ENCODE data around the gene BICC1. TPM values are rescaled to one million over a fixed set of nuclear protein-coding genes. Genes with fewer than 3 reads are reported as not detected.
A peak's percentile ranks its signal among the peaks of the same experiment; 100 is the strongest.

Gene BICC1
- total and polyA plus RNA-seq, 2 donors (not counting 1 experiment from before 2014, with no cell fraction given): 22.6 to 64.7 TPM

DNA sequence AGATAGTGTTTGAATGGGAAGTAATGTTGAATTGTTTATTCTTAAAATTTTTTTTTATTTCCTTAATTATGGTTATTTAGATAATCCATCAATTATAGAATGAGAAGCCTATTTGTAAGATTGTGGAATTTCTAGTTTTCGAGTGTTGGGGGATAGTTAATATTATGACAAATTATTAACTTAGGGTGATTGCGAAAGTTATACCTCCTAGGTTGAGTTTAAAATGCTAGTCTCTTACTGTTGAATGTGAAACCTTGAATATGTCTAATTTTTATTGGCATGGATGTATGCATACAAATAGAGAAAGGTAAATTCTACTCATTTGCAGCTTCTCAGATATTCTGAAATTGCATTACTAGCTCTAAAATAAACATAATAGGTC lies 43.2 kb downstream of the BICC1 start:
- Histone ChIP-seq H3K27me3 (ENCODE audit: control insufficient read depth, insufficient read depth, low read length) (no peaks in the 10 kb centered on the region), H3K36me3 (ENCODE audit: control insufficient read depth, insufficient read depth, low read length) (no peaks in the 10 kb centered on the region), H3K4me3 (replicated peaks in 1 of 4; ENCODE audit: control extremely low read depth in 1 of 4, insufficient read depth in 1 of 4, low read depth in 3 of 4, low read length in 4 of 4) (no peak overlapping the region), H3K4me1 (ENCODE audit: control insufficient read depth, extremely low read depth, insufficient read depth, low read length) (no peaks in the 10 kb centered on the region), H3K79me2 (ENCODE audit: control insufficient read depth, insufficient read depth, low read length) (peaks cover 14% of the 10 kb centered on the region), H4K20me1 (ENCODE audit: control insufficient read depth, extremely low read depth, insufficient read depth, low read length) (no peaks in the 10 kb centered on the region), H3K9ac (ENCODE audit: insufficient read depth, low read length) (no peak overlapping the region), H3K27ac (ENCODE audit: insufficient read depth, low read length) (no peak overlapping the region), H3K9me3 (ENCODE audit: control insufficient read depth, insufficient read depth, low read depth, low read length) (no peaks in the 10 kb centered on the region), H3K4me2 (ENCODE audit: extremely low read depth, insufficient read depth, low read length) (no peak overlapping the region), H2AFZ (ENCODE audit: low read length) (no peak overlapping the region)
- TF ChIP-seq EZH2 (IDR thresholded peaks at IDR 0.05; ENCODE audit: low read length, missing control alignments) (no peak), CTCF (conservative IDR thresholded peaks at IDR 0.05 in 1 of 2, IDR thresholded peaks at IDR 0.05 in 1 of 2; ENCODE audit: low read depth in 1 of 2, low read length in 2 of 2) (no peak)
- no peak for DNase-seq (ENCODE audit: low read depth in 2 of 2)

DNA sequence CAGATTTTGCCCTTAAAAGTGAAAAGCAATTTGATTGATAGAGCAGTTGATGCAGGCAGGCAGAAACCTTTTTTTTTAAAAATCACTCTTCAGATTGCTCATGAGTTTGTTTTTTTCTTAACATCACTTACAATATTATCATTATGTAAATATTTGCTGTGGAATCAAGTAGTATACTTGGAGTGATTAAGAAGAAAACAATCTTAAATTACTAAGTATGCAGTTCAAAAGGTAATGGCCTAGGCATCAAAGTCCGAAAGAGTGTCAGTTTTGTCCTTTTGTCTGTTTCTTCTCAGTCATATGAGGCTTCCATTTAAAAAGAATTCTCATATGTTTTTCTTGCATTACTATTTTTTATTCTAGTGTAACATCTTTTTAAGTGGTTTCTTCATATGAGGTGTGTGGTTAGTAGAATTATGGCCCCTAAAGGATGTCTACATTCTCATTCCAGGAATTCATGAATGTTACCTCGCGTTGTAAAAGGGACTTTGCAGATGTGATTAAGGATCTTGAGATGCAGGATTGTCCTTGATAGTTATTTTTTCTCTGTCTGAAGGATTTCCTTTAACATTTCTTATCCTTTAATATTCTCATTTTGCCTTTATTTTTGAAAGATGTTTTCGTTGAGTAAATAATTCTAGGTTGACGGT lies 44.0 kb downstream of the BICC1 start:
- Histone ChIP-seq H3K27ac (ENCODE audit: insufficient read depth, low read length) (no peak overlapping the region), H3K36me3 (ENCODE audit: control insufficient read depth, insufficient read depth, low read length) (no peaks in the 10 kb centered on the region)
- no peak for TF ChIP-seq EZH2 (IDR thresholded peaks at IDR 0.05; ENCODE audit: low read length, missing control alignments)
- no peak for TF ChIP-seq CTCF (conservative IDR thresholded peaks at IDR 0.05 in 1 of 2, IDR thresholded peaks at IDR 0.05 in 1 of 2; ENCODE audit: low read depth in 1 of 2, low read length in 2 of 2)

GRCh38 chr10:58557714-58558113 lies 45.0 kb downstream of the BICC1 start:
- Histone ChIP-seq H3K4me1 (ENCODE audit: control insufficient read depth, extremely low read depth, insufficient read depth, low read length) (no peaks in the 10 kb centered on the region), H3K79me2 (ENCODE audit: control insufficient read depth, insufficient read depth, low read length) (peaks cover 19% of the 10 kb centered on the region), H3K27me3 (ENCODE audit: control insufficient read depth, insufficient read depth, low read length) (no peaks in the 10 kb centered on the region), H3K36me3 (ENCODE audit: control insufficient read depth, insufficient read depth, low read length) (no peaks in the 10 kb centered on the region), H4K20me1 (ENCODE audit: control insufficient read depth, extremely low read depth, insufficient read depth, low read length) (no peaks in the 10 kb centered on the region), H3K4me2 (ENCODE audit: extremely low read depth, insufficient read depth, low read length) (no peak overlapping the region), H2AFZ (ENCODE audit: low read length) (no peak overlapping the region), H3K9ac (ENCODE audit: insufficient read depth, low read length) (no peak overlapping the region), H3K4me3 (replicated peaks in 1 of 4; ENCODE audit: control extremely low read depth in 1 of 4, insufficient read depth in 1 of 4, low read depth in 3 of 4, low read length in 4 of 4) (no peak overlapping the region), H3K27ac (ENCODE audit: insufficient read depth, low read length) (no peak overlapping the region), H3K9me3 (ENCODE audit: control insufficient read depth, insufficient read depth, low read depth, low read length) (no peaks in the 10 kb centered on the region)
- no peak for TF ChIP-seq CTCF (conservative IDR thresholded peaks at IDR 0.05 in 1 of 2, IDR thresholded peaks at IDR 0.05 in 1 of 2; ENCODE audit: low read depth in 1 of 2, low read length in 2 of 2)
- DNase-seq (ENCODE audit: low read depth in 2 of 2): no peak

More for the DNA sequence above, 44.0 kb downstream of the BICC1 start:
- H3K9ac ChIP-seq (ENCODE audit: insufficient read depth, low read length): no peak overlapping the region
- DNase-seq (ENCODE audit: low read depth in 2 of 2): peak in 1 of 2 donors; percentile 33
- H3K79me2 ChIP-seq (ENCODE audit: control insufficient read depth, insufficient read depth, low read length): peaks cover 17% of the 10 kb centered on the region
- H3K27me3 ChIP-seq (ENCODE audit: control insufficient read depth, insufficient read depth, low read length): no peaks in the 10 kb centered on the region
- no peaks in the 10 kb centered on the region for H3K4me1 ChIP-seq (ENCODE audit: control insufficient read depth, extremely low read depth, insufficient read depth, low read length)
- no peak overlapping the region for H3K4me2 ChIP-seq (ENCODE audit: extremely low read depth, insufficient read depth, low read length)
- H4K20me1 ChIP-seq (ENCODE audit: control insufficient read depth, extremely low read depth, insufficient read depth, low read length): no peaks in the 10 kb centered on the region
- H3K4me3 ChIP-seq (replicated peaks in 1 of 4; ENCODE audit: control extremely low read depth in 1 of 4, insufficient read depth in 1 of 4, low read depth in 3 of 4, low read length in 4 of 4): no peak overlapping the region
- H2AFZ ChIP-seq (ENCODE audit: low read length): no peak overlapping the region
- H3K9me3 ChIP-seq (ENCODE audit: control insufficient read depth, insufficient read depth, low read depth, low read length): no peaks in the 10 kb centered on the region
